GM10266 (cell line): Measurements from ENCODE around the gene WASL.

ENCODE experiments used
- DNase-seq: peaks from one replicate; pipeline ENCODE4 v3.0.0; 2012; ENCODE audit errors: extremely low spot score
- CTCF ChIP-seq: IDR thresholded peaks from 2 replicates; pipeline ENCODE4 v1.5.1; 2012; ENCODE audit warnings: mild to moderate bottlenecking, low read depth; ENCODE audit not compliant: control insufficient read depth, insufficient read depth; ENCODE audit errors: missing control alignments

WASL gene

DNA sequence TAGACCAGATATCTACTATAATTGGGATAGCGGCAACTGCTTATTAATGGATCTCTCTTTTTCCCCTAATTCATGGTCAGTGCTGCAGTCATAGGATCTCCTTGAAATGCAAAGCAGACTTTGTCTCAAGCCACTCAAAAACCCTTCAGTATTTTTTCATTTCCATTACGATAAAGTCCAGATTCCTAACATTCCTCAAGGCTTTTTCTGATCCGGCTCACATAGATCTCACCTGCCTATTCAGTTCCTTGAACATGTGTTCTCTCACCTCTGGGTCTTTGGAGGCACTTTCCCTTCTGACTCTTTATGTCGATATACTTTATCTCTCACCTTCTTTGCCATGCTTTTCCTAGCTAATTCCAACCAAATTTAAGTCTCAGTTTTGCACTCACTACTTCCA is 25.7 kb upstream of the WASL start:
- TF ChIP-seq CTCF: no peak
- DNase-seq: no peak

DNA sequence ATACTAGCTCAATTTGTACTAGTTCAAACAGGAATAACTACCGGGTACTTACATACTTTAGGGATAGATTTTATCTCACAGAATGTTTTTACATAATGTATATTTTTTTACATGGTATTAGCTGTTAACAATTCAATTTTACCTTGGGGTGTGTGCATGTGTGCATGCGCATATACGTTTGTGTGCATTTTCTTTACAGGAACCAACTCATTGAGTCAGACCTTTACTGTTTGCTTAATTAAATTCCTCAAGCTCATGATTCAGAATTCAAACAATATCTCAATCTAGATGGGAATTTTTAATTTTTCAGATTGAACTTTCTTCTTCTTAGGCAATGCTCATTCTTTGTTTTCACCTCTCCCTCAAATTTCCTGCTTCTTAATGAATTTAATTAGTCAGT is 24.7 kb upstream of the WASL start:
- no peak for TF ChIP-seq CTCF
- no peak for DNase-seq

DNA sequence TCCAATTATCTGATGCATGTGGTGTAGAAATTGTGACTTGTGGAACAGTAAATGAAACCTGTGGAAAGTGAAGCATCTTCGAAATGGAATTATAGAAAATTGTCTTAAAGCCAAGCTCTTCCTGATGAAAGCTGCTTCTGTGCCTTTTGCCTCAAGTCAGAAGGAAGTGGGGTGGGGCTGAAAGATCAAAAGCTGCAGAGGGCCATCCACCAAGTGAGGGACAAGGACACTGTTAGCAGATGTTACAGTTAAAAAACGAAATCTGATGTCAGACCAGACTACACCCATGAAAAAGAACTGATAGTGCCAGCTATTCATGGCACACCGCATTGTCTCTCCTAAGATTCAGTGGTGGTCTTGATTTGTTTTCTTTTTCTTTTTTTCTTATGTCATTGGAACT is 23.8 kb upstream of the WASL start:
- TF ChIP-seq CTCF: no peak
- no peak for DNase-seq

DNA sequence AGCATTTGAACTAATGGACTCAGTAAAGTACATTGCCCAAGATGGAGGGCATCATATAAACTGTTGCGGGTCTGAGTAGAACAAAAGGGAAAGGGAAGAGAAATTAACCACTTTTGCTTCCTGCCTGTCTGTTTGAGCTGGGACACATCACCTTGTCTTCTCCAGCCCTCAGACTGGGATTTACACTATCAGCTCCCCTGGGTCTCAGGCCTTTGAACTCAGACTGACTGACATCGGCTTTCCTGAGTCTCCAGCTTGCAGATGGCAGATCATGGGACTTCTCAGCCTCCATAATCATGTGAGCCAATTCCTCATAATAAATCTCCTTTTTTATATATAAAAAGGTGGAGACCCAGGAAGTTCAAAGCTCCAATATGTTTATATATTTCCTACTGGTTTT is 23.0 kb upstream of the WASL start:
- TF ChIP-seq CTCF: no peak
- no peak for DNase-seq

DNA sequence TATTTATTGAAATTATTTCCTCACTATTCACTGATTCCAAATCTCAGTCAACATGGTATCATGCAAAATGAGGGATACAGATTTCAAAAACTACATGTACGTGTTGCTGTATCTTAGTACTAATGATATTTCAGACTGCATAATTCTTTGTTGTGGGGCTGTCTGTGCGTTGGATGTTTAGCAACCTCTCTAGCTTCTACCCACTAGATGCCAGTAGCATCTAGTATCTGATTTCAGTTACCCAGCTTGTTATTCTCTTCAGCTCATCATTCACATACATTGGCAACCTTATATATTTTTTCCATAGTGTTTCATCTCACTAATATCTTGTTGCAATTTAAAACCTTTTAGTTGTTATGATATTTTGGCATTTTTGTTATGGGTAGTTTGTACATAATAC is 22.5 kb upstream of the WASL start:
- DNase-seq: no peak

DNA sequence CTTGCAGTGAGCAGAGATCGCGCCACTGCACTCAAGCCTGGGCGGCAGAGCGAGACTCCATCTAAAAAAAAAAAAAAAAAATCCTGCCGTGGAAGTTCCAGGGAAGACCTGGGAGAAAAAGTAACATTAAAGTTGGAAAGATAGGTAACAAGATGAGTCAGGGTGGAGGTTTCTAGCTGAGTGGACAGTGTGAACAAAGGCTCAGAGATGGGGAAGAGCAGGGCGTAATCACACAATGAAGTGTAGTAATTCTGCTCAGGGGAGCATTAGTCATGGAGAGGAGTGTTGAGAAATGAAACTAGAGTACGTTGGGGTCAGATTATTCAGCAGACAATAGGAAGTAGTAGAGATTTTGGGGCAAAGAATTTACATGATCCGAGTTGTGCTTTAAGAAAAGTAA is 21.6 kb upstream of the WASL start:
- peak; percentile 74 for DNase-seq

More for the DNA sequence above, 22.5 kb upstream of the WASL start:
- TF ChIP-seq CTCF: no peak

DNA sequence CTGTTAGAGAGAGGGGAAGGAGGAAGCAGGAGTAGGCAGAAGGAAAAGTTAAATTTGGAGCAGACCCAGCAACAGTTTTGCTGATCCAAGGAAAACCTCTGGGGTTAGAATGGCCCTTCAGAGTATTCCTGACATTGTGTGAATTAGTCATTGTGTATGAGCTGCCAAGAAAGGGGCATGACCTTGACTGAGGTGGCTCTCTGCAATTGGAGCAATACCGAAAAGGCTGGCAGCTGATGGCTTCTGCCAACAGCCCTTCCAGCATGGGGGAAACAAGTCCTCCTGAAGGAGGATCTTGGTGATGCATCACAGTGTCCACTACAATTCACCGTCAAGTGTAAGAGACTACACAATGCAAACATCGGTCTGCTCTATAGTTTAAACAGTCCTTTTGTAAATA is 20.6 kb upstream of the WASL start:
- DNase-seq: no peak

More for the DNA sequence above, 21.6 kb upstream of the WASL start:
- no peak for TF ChIP-seq CTCF

More for the DNA sequence above, 20.6 kb upstream of the WASL start:
- TF ChIP-seq CTCF: no peak
